GM12878 (cell line): ENCODE results near the gene SPAG6. TPM values are rescaled to one million over a fixed set of nuclear protein-coding genes. Genes with fewer than 3 reads are reported as not detected.

ENCODE experiments used
- ATAC-seq: fragments of 200-7000 bp; cut with Tn5 transposase; 3 replicates; pipeline ENCODE4 v1.9.1; 2020; ENCODE audit warnings: mild to moderate bottlenecking, moderate library complexity
- BruUV-seq: library from RNA; stranded (reverse); fragments of 400-500 nt; replicated peaks from 2 replicates; lab custom pipeline; 2021; lab: Mats Ljungman, UMichigan
- CTCF ChIA-PET: fragments of 300-600 bp; sonication (Branson Sonifier 250); formaldehyde crosslinking; extraction: SDS; loops from one replicate; lab custom pipeline; 2021; ENCODE audit warnings: inconsistent platforms; lab: Yijun Ruan, JAX
- POLR2A ChIA-PET: fragments of 350-600 bp; formaldehyde crosslinking; extraction: SDS; loops from one replicate; lab custom pipeline; 2021; ENCODE audit warnings: inconsistent platforms; lab: Charles Lee
- RAD21 ChIA-PET: fragments of 300-600 bp; sonication (Branson Sonifier 250); formaldehyde crosslinking; loops from one replicate; lab custom pipeline; 2023; ENCODE audit warnings: antibody characterized with exemption; ENCODE audit not compliant: unreplicated experiment; lab: Charles Lee
- SMC1A ChIA-PET: fragments of 300-600 bp; sonication (Branson Sonifier 250); formaldehyde crosslinking; loops from one replicate; lab custom pipeline; 2023; ENCODE audit not compliant: unreplicated experiment, uncharacterized antibody; lab: Charles Lee
- DNase-seq: peaks from one replicate; pipeline ENCODE4 v3.0.0-alpha.2; 2011; ENCODE audit warnings: low read depth, low spot score
- FAIRE-seq: peaks from 3 replicates; lab custom pipeline; 2011; peaks lifted over from hg19 to GRCh38; lab: Jason Lieb, UNC
- H2AFZ ChIP-seq: 2 replicates; pipeline ENCODE4 v1.6.0; 2011; ENCODE audit warnings: low read depth, low read length, control low read depth; ENCODE audit not compliant: control insufficient read depth
- H3K27ac ChIP-seq: 2 replicates; pipeline ENCODE4 v1.5.1; 2011; ENCODE audit warnings: control low read depth; ENCODE audit not compliant: control insufficient read depth, insufficient read depth
- H3K27me3 ChIP-seq, 2 experiments: replicated peaks in 1 of 2; 2 replicates each; pipeline versions ENCODE4 v1.6.0 to v1.6.1; 2011; ENCODE audit warnings: low read length in 1 of 2; ENCODE audit not compliant: control insufficient read depth in 2 of 2, insufficient read depth in 2 of 2
- H3K36me3 ChIP-seq, 2 experiments: 2 replicates each; pipeline ENCODE4 v1.5.1; 2011; ENCODE audit warnings: low read length in 1 of 2; ENCODE audit not compliant: control insufficient read depth in 2 of 2, insufficient read depth in 2 of 2
- H3K4me1 ChIP-seq: 2 replicates; pipeline ENCODE4 v1.6.1; 2011; ENCODE audit warnings: mild to moderate bottlenecking, low read length, moderate library complexity, mixed read lengths; ENCODE audit not compliant: control insufficient read depth, insufficient read depth
- H3K4me2 ChIP-seq: 2 replicates; pipeline ENCODE4 v1.6.0; 2011; ENCODE audit warnings: control low read depth; ENCODE audit not compliant: control insufficient read depth, insufficient read depth
- H3K4me3 ChIP-seq: fragments of 200-600 bp; sonication (generic); 2 replicates; pipeline ENCODE4 v1.5.1; 2016
- H3K79me2 ChIP-seq: 2 replicates; pipeline ENCODE4 v1.6.0; 2011; ENCODE audit warnings: low read length; ENCODE audit not compliant: control insufficient read depth, insufficient read depth
- H3K9ac ChIP-seq: 2 replicates; pipeline ENCODE4 v1.8.0; 2011; ENCODE audit warnings: low read length, control low read depth, mixed read lengths; ENCODE audit not compliant: control insufficient read depth, insufficient read depth
- H3K9me3 ChIP-seq: replicated peaks from 3 replicates; pipeline ENCODE4 v1.5.1; 2011; ENCODE audit warnings: mild to moderate bottlenecking, low read length; ENCODE audit not compliant: control insufficient read depth, insufficient read depth
- H4K20me1 ChIP-seq: 2 replicates; pipeline ENCODE4 v1.6.0; 2011; ENCODE audit not compliant: control insufficient read depth, insufficient read depth
- ASH2L ChIP-seq: fragments of 300-600, 200-600 bp; sonication (generic); IDR thresholded peaks from 2 replicates; pipeline ENCODE4 v1.6.1; 2017; ENCODE audit warnings: low read depth, mild to moderate bottlenecking, borderline replicate concordance
- CBX3 ChIP-seq: fragments of 200-600 bp; sonication (generic); IDR thresholded peaks from 2 replicates; pipeline ENCODE4 v1.6.1; 2016; ENCODE audit warnings: low read depth, borderline replicate concordance
- HDAC6 ChIP-seq: fragments of 200-600 bp; sonication (generic); IDR thresholded peaks from one replicate; pipeline ENCODE4 v1.8.0; 2017; ENCODE audit warnings: antibody characterized with exemption; ENCODE audit not compliant: unreplicated experiment
- KAT2A ChIP-seq: conservative IDR thresholded peaks from 2 replicates; pipeline ENCODE4 v1.6.1; 2011; ENCODE audit warnings: low read depth, low read length; ENCODE audit not compliant: control insufficient read depth
- NBN ChIP-seq: fragments of 450-650 bp; IDR thresholded peaks from 2 replicates; pipeline ENCODE4 v1.6.1; 2016
- NR2C2 ChIP-seq: IDR thresholded peaks from 2 replicates; pipeline ENCODE4 v1.6.1; 2011; ENCODE audit warnings: borderline replicate concordance, low read depth; ENCODE audit not compliant: control insufficient read depth, insufficient read length
- STAT1 ChIP-seq: fragments of 450-650 bp; conservative IDR thresholded peaks from 2 replicates; pipeline ENCODE4 v1.6.1; 2014; ENCODE audit warnings: antibody characterized with exemption, mild to moderate bottlenecking
- TCF3 ChIP-seq: IDR thresholded peaks from 2 replicates; pipeline ENCODE4 v1.6.1; 2012; ENCODE audit warnings: low read depth, mild to moderate bottlenecking, low read length, borderline replicate concordance; ENCODE audit not compliant: insufficient read depth
- YY1 ChIP-seq: IDR thresholded peaks from 2 replicates; pipeline ENCODE4 v1.6.1; 2011; ENCODE audit warnings: low read depth, mild to moderate bottlenecking, low read length
- WGBS: methylation state at CpG from one replicate; pipeline ENCODE4 v1.1.6; 2016; ENCODE audit warnings: low lambda C conversion rate; ENCODE audit not compliant: insufficient replicate concordance, insufficient coverage; ENCODE audit errors: missing lambda C conversion rate; 5-methylcytosine and 5-hydroxymethylcytosine counted together
- in situ Hi-C: fragments of 300-500 bp; cut with MboI; formaldehyde crosslinking; loops from 9 replicates; pipeline ENCODE4 v1.14.3; 2018; ENCODE audit warnings: mixed read lengths
- intact Hi-C: fragments of 100-400 bp; cut with micrococcal nuclease; formaldehyde crosslinking; loops from one replicate; pipeline ENCODE4 v1.14.2; 2022; ENCODE audit not compliant: unreplicated experiment
- polyA plus RNA-seq, 11 experiments: library from polyadenylated mRNA; depleted of rRNA in 4 of 11; unstranded in 6 of 11; stranded (reverse) in 5 of 11; fragments of >200 nt; fragmentation: Nextera tagmentation in 4 of 11; fragmentation: Illumina TruSeq in 1 of 11; extraction: Ambion mirVana in 4 of 11; extraction: Trizol in 1 of 11; gene quantifications; 1 replicate in 1 of 11; 2 replicates in 10 of 11; pipeline versions ENCODE4 v1.2.1 to v1.2.3, GENCODE V29; 2011 to 2016; ENCODE audit warnings: inconsistent platforms in 2 of 11, missing spikeins in 2 of 11, low read depth in 1 of 11
- total RNA-seq, 4 experiments: library from RNA; depleted of rRNA in 3 of 4; stranded (reverse); fragments of >200 nt in 3 of 4; fragmentation: Illumina TruSeq in 1 of 4; extraction: Trizol in 1 of 4; gene quantifications; 2 replicates each; pipeline versions ENCODE4 v1.2.1 to v1.2.3, GENCODE V29; 2013 to 2021
- TF ChIP-seq, protein P1 (sequence below): fragments of 450-650 bp; IDR thresholded peaks from 2 replicates; pipeline ENCODE4 v1.6.1; 2018; ENCODE audit warnings: mild to moderate bottlenecking, low read depth, moderate library complexity; ENCODE audit not compliant: partially characterized antibody
- TF ChIP-seq, protein P2 (sequence below): fragments of 450-650 bp; IDR thresholded peaks from 2 replicates; pipeline ENCODE4 v1.6.1; 2014; ENCODE audit warnings: mild to moderate bottlenecking

The SPAG6 gene
- total and polyA plus RNA-seq, 10 of the 15 experiments (the other 5 are each of a cell fraction or from before 2014, with no cell fraction given) = 0.13 to 0.99 (median 0.40) TPM; not detected in 1

DNA sequence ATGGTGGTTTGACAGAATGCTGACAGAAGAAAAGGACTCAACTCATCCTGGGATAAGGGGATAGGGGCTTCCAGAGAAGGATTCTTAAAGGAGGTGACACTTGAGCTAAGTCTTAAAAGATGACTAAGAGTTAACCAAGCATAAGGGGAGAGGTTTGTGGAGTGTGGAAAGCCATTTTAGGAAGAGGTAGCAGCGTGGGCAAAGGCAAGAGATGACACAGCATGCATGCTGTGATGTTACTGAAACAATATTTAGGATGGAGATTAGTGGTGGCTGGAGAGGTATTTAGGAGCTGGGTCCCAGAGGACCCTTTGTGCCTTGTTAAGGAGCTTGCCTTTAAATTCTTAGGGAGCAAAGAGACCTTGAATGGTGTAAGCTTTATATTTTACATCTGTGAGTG, 65.1 kb downstream of the SPAG6 start:
- intact Hi-C loops = loop anchor here (10.0 kb wide), 1 partner anchor 306 kb away; no protein-coding TSS in a partner anchor
- no peaks in the 10 kb centered on the region for H4K20me1 ChIP-seq
- POLR2A ChIA-PET = no interaction called here
- H3K27ac ChIP-seq = no peak overlapping the region
- CTCF ChIA-PET = interaction anchor here (0.6 kb wide), 1 partner anchor 35 kb away, joined by 3 read pairs; no protein-coding TSS in a partner anchor
- SMC1A ChIA-PET = no interaction called here
- TF ChIP-seq STAT1 = no peak
- TF ChIP-seq ASH2L = no peak
- TF ChIP-seq TCF3 = no peak
- TF ChIP-seq, protein P1, sequence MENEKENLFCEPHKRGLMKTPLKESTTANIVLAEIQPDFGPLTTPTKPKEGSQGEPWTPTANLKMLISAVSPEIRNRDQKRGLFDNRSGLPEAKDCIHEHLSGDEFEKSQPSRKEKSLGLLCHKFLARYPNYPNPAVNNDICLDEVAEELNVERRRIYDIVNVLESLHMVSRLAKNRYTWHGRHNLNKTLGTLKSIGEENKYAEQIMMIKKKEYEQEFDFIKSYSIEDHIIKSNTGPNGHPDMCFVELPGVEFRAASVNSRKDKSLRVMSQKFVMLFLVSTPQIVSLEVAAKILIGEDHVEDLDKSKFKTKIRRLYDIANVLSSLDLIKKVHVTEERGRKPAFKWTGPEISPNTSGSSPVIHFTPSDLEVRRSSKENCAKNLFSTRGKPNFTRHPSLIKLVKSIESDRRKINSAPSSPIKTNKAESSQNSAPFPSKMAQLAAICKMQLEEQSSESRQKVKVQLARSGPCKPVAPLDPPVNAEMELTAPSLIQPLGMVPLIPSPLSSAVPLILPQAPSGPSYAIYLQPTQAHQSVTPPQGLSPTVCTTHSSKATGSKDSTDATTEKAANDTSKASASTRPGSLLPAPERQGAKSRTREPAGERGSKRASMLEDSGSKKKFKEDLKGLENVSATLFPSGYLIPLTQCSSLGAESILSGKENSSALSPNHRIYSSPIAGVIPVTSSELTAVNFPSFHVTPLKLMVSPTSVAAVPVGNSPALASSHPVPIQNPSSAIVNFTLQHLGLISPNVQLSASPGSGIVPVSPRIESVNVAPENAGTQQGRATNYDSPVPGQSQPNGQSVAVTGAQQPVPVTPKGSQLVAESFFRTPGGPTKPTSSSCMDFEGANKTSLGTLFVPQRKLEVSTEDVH = no peak
- TF ChIP-seq, protein P2, sequence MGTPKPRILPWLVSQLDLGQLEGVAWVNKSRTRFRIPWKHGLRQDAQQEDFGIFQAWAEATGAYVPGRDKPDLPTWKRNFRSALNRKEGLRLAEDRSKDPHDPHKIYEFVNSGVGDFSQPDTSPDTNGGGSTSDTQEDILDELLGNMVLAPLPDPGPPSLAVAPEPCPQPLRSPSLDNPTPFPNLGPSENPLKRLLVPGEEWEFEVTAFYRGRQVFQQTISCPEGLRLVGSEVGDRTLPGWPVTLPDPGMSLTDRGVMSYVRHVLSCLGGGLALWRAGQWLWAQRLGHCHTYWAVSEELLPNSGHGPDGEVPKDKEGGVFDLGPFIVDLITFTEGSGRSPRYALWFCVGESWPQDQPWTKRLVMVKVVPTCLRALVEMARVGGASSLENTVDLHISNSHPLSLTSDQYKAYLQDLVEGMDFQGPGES = no peak
- TF ChIP-seq NBN = no peak
- no peak for TF ChIP-seq CBX3
- TF ChIP-seq KAT2A = no peak
- no peak for TF ChIP-seq NR2C2
- no peak for TF ChIP-seq HDAC6
- no peak for TF ChIP-seq YY1
- H3K79me2 ChIP-seq = no peaks in the 10 kb centered on the region
- DNase-seq (no peak), ATAC-seq (no peak), FAIRE-seq (no peak)
- H3K4me2 ChIP-seq = no peak overlapping the region
- 4% methylated on average over 1 of the region's 1 CpG for WGBS
- H3K9ac ChIP-seq = no peak overlapping the region
- BruUV-seq = no TSS peak
- H3K4me3 ChIP-seq = no peak overlapping the region
- in situ Hi-C loops = no loop called here
- H3K36me3 ChIP-seq = no peaks in the 10 kb centered on the region
- H2AFZ ChIP-seq = no peak overlapping the region
- no peaks in the 10 kb centered on the region for H3K4me1 ChIP-seq
- H3K9me3 ChIP-seq = no peaks in the 10 kb centered on the region
- no peaks in the 10 kb centered on the region for H3K27me3 ChIP-seq
- RAD21 ChIA-PET = no interaction called here
